ENCODE measurements around the gene PGBD1. TPM values are rescaled to one million over a fixed set of nuclear protein-coding genes. Genes with fewer than 3 reads are reported as not detected.
A peak's percentile ranks its signal among the peaks of the same experiment; 100 is the strongest.

PGBD1 gene, protein sequence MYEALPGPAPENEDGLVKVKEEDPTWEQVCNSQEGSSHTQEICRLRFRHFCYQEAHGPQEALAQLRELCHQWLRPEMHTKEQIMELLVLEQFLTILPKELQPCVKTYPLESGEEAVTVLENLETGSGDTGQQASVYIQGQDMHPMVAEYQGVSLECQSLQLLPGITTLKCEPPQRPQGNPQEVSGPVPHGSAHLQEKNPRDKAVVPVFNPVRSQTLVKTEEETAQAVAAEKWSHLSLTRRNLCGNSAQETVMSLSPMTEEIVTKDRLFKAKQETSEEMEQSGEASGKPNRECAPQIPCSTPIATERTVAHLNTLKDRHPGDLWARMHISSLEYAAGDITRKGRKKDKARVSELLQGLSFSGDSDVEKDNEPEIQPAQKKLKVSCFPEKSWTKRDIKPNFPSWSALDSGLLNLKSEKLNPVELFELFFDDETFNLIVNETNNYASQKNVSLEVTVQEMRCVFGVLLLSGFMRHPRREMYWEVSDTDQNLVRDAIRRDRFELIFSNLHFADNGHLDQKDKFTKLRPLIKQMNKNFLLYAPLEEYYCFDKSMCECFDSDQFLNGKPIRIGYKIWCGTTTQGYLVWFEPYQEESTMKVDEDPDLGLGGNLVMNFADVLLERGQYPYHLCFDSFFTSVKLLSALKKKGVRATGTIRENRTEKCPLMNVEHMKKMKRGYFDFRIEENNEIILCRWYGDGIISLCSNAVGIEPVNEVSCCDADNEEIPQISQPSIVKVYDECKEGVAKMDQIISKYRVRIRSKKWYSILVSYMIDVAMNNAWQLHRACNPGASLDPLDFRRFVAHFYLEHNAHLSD
- total RNA-seq, result 1 to 10 TPM; 1.1 to 1.7 (median 1.2) TPM
- under 1 TPM; 0.60 to 0.89 TPM for polyA plus RNA-seq
- 2.6 reads per million, percentile 13 among the genes with 10 or more reads in this experiment for total RNA-seq

DNA sequence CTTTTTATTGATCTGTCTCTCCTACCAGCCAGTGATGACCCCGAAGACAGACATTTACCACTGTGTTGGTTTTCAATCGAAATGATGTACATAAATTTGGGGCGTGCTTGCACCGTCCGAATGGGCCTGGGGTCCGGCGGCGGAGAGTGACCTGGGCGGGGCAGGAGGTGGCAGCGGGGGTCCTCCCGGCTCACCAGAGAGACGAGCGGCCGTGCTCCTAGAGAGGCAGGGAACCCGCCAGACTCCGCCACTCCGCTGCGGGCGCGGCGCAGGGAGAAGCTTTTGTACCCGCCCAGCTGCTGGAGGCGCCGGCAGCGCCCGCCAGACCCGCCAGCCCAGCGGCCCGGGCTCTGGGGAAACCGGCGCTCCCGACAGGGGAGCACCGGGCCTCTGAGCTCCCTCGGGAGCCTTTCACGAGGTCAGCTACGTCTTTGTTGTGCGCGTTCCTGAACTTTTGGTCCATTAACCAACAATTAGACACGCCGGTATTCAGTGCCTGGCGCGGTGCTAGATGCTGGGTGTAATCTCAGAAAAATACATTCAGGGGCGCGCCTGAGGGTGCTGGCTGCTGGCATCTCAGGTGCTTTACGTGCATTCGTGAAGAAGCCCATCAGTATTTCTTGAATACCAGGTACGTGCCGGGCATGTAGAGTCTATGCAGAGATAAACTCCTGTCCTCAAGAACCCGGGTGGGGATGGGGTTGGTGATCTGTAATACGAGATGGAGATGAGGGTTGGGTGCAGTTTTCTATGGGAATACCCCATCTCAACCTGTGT is at the start of gene PGBD1:
TSS of gene PGBD1 (plus strand) at position 285 of the 777 bp plus-strand sequence. CDS start 2,242 bp downstream, outside the sequence.
- H3K27me3 ChIP-seq (ENCODE audit: control insufficient read depth in 2 of 2, insufficient read depth in 2 of 2, low read length in 2 of 2), result peaks cover 0 to 5% of the 10 kb centered on the region in 2 donors
- H3K36me3 ChIP-seq (ENCODE audit: control insufficient read depth in 2 of 3, insufficient read depth in 3 of 3, low read length in 3 of 3), result peaks cover 0 to 13% (median 0%) of the 10 kb centered on the region in 3 experiments
- ChIA-PET POLR2A (interaction anchor here (0.5 to 0.8 kb wide), 2 partner anchors 28 to 556 kb away, joined by 3 read pairs; no protein-coding TSS in a partner anchor), CTCF (interaction anchor here (1.5 kb wide), 1 partner anchor 13 kb away, joined by 5 read pairs; no protein-coding TSS in a partner anchor)
- Mint-ChIP-seq H3K9me3 (peaks cover 0 to 38% (median 5%) of the 10 kb centered on the region in 11 donors), H3K27ac (peak within 1 kb of the TSS in 3 of 9 donors; percentile 30 to 74 (median 31)), H3K4me3 (peak within 1 kb of the TSS; percentile 73 to 89 (median 77)), H3K4me1 (peaks cover 7 to 17% (median 10%) of the 10 kb centered on the region in 7 donors), H3K27me3 (peaks cover 7 to 46% (median 35%) of the 10 kb centered on the region in 5 donors), H3K36me3 (peaks cover 3 to 34% (median 23%) of the 10 kb centered on the region in 5 donors)
- peak within 1 kb of the TSS; percentile 46 for H3K4me3 ChIP-seq (ENCODE audit: low read length)
- DNase-seq (peak; percentile 12 to 62 (median 26)), ATAC-seq (peak; percentile 79)
- H3K4me1 ChIP-seq (ENCODE audit: control insufficient read depth in 2 of 2, insufficient read depth in 2 of 2, low read length in 2 of 2), result peaks cover 0 to 6% of the 10 kb centered on the region in 2 donors
- no peaks in the 10 kb centered on the region for H3K9me3 ChIP-seq (ENCODE audit: control insufficient read depth in 2 of 3, low read length in 3 of 3)
- intact Hi-C loops (cut with micrococcal nuclease), result loop anchor here in 1 of 2 donors (1.0 kb wide), 2 partner anchors 14 to 29 kb away; partner anchors contain the start of genes ZKSCAN4 and ZSCAN26
- no peak within 1 kb of the TSS for H3K27ac ChIP-seq (ENCODE audit: low read depth, low read length)

DNA sequence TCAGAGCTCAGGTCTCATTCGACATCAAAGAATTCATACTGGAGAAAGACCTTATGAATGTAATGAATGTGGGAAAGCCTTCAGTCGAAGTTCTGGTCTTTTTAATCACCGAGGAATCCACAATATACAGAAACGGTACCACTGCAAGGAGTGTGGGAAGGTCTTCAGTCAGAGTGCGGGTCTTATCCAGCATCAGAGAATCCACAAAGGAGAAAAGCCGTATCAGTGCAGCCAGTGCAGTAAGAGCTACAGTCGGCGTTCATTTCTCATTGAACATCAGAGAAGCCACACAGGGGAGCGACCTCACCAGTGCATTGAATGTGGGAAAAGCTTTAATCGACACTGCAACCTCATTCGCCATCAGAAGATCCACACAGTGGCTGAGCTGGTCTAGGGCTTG is 48.6 kb upstream of the PGBD1 start:
- Histone ChIP-seq H3K4me1 (ENCODE audit: control insufficient read depth in 2 of 2, insufficient read depth in 2 of 2, low read length in 2 of 2) (no peaks in the 10 kb centered on the region), H3K4me3 (ENCODE audit: low read length) (no peak overlapping the region), H3K27me3 (ENCODE audit: control insufficient read depth in 2 of 2, insufficient read depth in 2 of 2, low read length in 2 of 2) (no peaks in the 10 kb centered on the region), H3K27ac (ENCODE audit: low read depth, low read length) (no peak overlapping the region), H3K9me3 (ENCODE audit: control insufficient read depth in 2 of 3, low read length in 3 of 3) (no peaks in the 10 kb centered on the region), H3K36me3 (ENCODE audit: control insufficient read depth in 2 of 3, insufficient read depth in 3 of 3, low read length in 3 of 3) (no peaks in the 10 kb centered on the region)
- ChIA-PET CTCF (no interaction called here), POLR2A (no interaction called here)
- no peak for DNase-seq
- intact Hi-C loops (cut with micrococcal nuclease), result no loop called here
- Mint-ChIP-seq H3K4me3 (no peak overlapping the region), H3K9me3 (peaks cover 0 to 7% (median 0%) of the 10 kb centered on the region in 11 donors), H3K27me3 (peaks cover 0 to 31% (median 14%) of the 10 kb centered on the region in 5 donors), H3K27ac (no peak overlapping the region), H3K36me3 (peaks cover 0 to 31% (median 0%) of the 10 kb centered on the region in 5 donors), H3K4me1 (peaks cover 0 to 15% (median 0%) of the 10 kb centered on the region in 7 donors)
- ATAC-seq, result no peak

DNA sequence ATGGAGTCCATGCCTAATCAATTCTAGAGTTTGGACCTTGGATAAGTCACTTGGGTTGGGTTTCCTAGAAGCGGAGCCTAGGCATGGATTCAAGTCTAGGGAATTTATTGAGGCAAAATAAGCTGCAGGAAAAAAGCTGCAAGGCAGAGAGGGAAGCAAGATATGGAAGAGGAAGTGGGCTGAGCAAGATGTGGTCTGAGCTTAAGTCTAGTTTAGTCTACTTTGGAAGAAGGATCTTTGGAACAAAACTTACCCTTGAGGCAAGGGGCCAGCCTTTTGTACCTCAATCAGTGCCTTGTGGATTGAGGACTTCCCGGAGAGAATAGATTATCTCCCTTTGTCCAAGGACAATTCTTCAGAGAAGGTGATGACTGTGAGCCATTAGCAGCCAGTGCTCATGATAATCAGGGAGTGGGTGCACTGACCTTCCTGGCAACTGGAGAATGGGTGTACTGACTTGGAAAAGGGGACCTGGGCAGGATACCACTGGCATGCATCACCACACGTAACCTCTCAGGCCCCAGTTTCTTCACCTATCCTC is 45.4 kb upstream of the PGBD1 start:
- Mint-ChIP-seq H3K4me1 (no peaks in the 10 kb centered on the region), H3K4me3 (no peak overlapping the region), H3K27me3 (peaks cover 0 to 21% (median 13%) of the 10 kb centered on the region in 5 donors), H3K9me3 (peaks cover 0 to 11% (median 0%) of the 10 kb centered on the region in 11 donors), H3K36me3 (peaks cover 0 to 20% (median 0%) of the 10 kb centered on the region in 5 donors), H3K27ac (no peak overlapping the region)
- Histone ChIP-seq H3K4me1 (ENCODE audit: control insufficient read depth in 2 of 2, insufficient read depth in 2 of 2, low read length in 2 of 2) (no peaks in the 10 kb centered on the region), H3K27me3 (ENCODE audit: control insufficient read depth in 2 of 2, insufficient read depth in 2 of 2, low read length in 2 of 2) (no peaks in the 10 kb centered on the region), H3K9me3 (ENCODE audit: control insufficient read depth in 2 of 3, low read length in 3 of 3) (no peaks in the 10 kb centered on the region), H3K27ac (ENCODE audit: low read depth, low read length) (no peak overlapping the region), H3K36me3 (ENCODE audit: control insufficient read depth in 2 of 3, insufficient read depth in 3 of 3, low read length in 3 of 3) (no peaks in the 10 kb centered on the region), H3K4me3 (ENCODE audit: low read length) (no peak overlapping the region)
- no peak for ATAC-seq
- ChIA-PET CTCF (no interaction called here), POLR2A (no interaction called here)
- intact Hi-C loops (cut with micrococcal nuclease), result no loop called here
- DNase-seq, result no peak

DNA sequence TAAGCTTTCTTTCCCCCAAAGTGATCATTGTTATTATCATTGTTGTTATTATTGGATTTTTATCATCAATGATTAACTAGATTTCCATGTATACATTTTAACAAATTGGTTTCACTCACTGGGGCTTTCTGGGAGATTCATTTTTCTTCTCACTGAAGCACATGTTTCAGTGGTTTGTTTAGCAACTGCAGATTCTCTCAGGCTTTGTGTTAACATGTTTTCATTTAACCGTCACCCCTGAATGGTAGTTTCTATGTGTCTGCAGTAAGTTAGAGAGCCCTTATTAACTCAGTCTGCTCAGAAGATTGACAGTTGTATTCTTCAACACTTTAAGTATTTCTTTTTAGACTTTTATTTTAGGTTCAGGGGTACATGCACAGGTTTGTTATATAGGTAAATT is 41.7 kb upstream of the PGBD1 start:
- ChIA-PET POLR2A (interaction anchor here (0.6 kb wide), 1 partner anchor 416 kb away, joined by 3 read pairs; a partner anchor contains a TSS), CTCF (no interaction called here)
- Mint-ChIP-seq H3K4me1 (peaks cover 0 to 4% (median 0%) of the 10 kb centered on the region in 7 donors), H3K27ac (no peak overlapping the region), H3K9me3 (peaks cover 0 to 3% (median 0%) of the 10 kb centered on the region in 11 donors), H3K27me3 (peaks cover 0 to 15% (median 13%) of the 10 kb centered on the region in 5 donors), H3K4me3 (no peak overlapping the region), H3K36me3 (peaks cover 4 to 20% (median 13%) of the 10 kb centered on the region in 5 donors)
- DNase-seq (no peak), ATAC-seq (no peak)
- Histone ChIP-seq H3K4me1 (ENCODE audit: control insufficient read depth in 2 of 2, insufficient read depth in 2 of 2, low read length in 2 of 2) (no peaks in the 10 kb centered on the region), H3K27ac (ENCODE audit: low read depth, low read length) (no peak overlapping the region), H3K27me3 (ENCODE audit: control insufficient read depth in 2 of 2, insufficient read depth in 2 of 2, low read length in 2 of 2) (no peaks in the 10 kb centered on the region), H3K36me3 (ENCODE audit: control insufficient read depth in 2 of 3, insufficient read depth in 3 of 3, low read length in 3 of 3) (peaks cover 0 to 4% (median 0%) of the 10 kb centered on the region in 3 experiments), H3K4me3 (ENCODE audit: low read length) (no peak overlapping the region), H3K9me3 (ENCODE audit: control insufficient read depth in 2 of 3, low read length in 3 of 3) (no peaks in the 10 kb centered on the region)
- intact Hi-C loops (cut with micrococcal nuclease), result no loop called here

DNA sequence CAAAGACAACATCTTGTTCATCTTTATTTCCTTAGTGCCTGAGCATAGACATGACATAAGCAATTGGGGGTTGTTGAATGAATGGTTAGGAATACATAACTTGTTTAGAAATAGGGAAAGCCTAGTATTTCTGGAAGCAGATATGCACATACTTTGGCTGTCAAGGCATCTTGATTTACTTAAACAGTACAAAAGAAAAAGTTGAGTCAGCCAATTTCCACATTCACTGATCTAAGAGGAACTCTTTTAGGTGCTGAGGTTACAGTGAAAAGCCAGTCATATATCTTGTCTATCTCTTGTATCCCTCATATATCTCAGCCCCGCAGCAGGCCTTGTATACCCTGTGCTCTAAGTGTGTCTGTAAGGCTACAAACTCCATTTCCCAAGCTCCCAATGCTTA is 40.9 kb upstream of the PGBD1 start:
- Histone ChIP-seq H3K27me3 (ENCODE audit: control insufficient read depth in 2 of 2, insufficient read depth in 2 of 2, low read length in 2 of 2) (no peaks in the 10 kb centered on the region), H3K27ac (ENCODE audit: low read depth, low read length) (no peak overlapping the region), H3K36me3 (ENCODE audit: control insufficient read depth in 2 of 3, insufficient read depth in 3 of 3, low read length in 3 of 3) (peaks cover 0 to 13% (median 5%) of the 10 kb centered on the region in 3 experiments), H3K9me3 (ENCODE audit: control insufficient read depth in 2 of 3, low read length in 3 of 3) (no peaks in the 10 kb centered on the region), H3K4me3 (ENCODE audit: low read length) (no peak overlapping the region), H3K4me1 (ENCODE audit: control insufficient read depth in 2 of 2, insufficient read depth in 2 of 2, low read length in 2 of 2) (no peaks in the 10 kb centered on the region)
- Mint-ChIP-seq H3K27ac (peak overlapping the region in 1 of 9 donors; percentile 41), H3K4me3 (no peak overlapping the region), H3K27me3 (peaks cover 0 to 9% (median 6%) of the 10 kb centered on the region in 5 donors), H3K9me3 (peaks cover 0 to 3% (median 0%) of the 10 kb centered on the region in 11 donors), H3K36me3 (peaks cover 7 to 23% (median 21%) of the 10 kb centered on the region in 5 donors), H3K4me1 (peaks cover 0 to 4% (median 0%) of the 10 kb centered on the region in 7 donors)
- POLR2A ChIA-PET, result interaction anchor here (1.0 kb wide), 1 partner anchor 12 kb away, joined by 4 read pairs; the partner anchor contains the start of gene ZKSCAN4
- CTCF ChIA-PET, result no interaction called here
- DNase-seq (no peak), ATAC-seq (no peak)
- intact Hi-C loops (cut with micrococcal nuclease), result no loop called here
